Nephron progenitor cell (in vitro differentiated cells): ENCODE results near the gene BCL7C.
A peak's percentile ranks its signal among the peaks of the same experiment; 100 is the strongest.

Experiments
- DNase-seq: peaks from one replicate; pipeline ENCODE4 v3.0.0; 2021
- H3K27ac Mint-ChIP-seq: 2 replicates; pipeline ENCODE4 v1.8.0; 2021; ENCODE audit warnings: mild to moderate bottlenecking, moderate library complexity, mixed read lengths
- H3K27me3 Mint-ChIP-seq: 2 replicates; pipeline ENCODE4 v1.8.0; 2021; ENCODE audit warnings: mild to moderate bottlenecking, low read depth, mixed read lengths; ENCODE audit not compliant: poor library complexity
- H3K36me3 Mint-ChIP-seq: 2 replicates; pipeline ENCODE4 v1.8.0; 2021; ENCODE audit warnings: low read depth, mixed read lengths
- H3K4me1 Mint-ChIP-seq: 2 replicates; pipeline ENCODE4 v1.8.0; 2021; ENCODE audit warnings: mixed read lengths
- H3K4me3 Mint-ChIP-seq: 2 replicates; pipeline ENCODE4 v1.8.0; 2021; ENCODE audit warnings: mild to moderate bottlenecking, moderate library complexity, mixed read lengths
- H3K9me3 Mint-ChIP-seq: 2 replicates; pipeline ENCODE4 v1.8.0; 2021; ENCODE audit warnings: mild to moderate bottlenecking, moderate library complexity, mixed read lengths
- TF ChIP-seq, protein P1 (sequence below): fragments of 200-600 bp; sonication (generic); IDR thresholded peaks from 2 replicates; pipeline ENCODE4 v1.5.0; 2021; ENCODE audit warnings: antibody characterized with exemption

Gene BCL7C

DNA sequence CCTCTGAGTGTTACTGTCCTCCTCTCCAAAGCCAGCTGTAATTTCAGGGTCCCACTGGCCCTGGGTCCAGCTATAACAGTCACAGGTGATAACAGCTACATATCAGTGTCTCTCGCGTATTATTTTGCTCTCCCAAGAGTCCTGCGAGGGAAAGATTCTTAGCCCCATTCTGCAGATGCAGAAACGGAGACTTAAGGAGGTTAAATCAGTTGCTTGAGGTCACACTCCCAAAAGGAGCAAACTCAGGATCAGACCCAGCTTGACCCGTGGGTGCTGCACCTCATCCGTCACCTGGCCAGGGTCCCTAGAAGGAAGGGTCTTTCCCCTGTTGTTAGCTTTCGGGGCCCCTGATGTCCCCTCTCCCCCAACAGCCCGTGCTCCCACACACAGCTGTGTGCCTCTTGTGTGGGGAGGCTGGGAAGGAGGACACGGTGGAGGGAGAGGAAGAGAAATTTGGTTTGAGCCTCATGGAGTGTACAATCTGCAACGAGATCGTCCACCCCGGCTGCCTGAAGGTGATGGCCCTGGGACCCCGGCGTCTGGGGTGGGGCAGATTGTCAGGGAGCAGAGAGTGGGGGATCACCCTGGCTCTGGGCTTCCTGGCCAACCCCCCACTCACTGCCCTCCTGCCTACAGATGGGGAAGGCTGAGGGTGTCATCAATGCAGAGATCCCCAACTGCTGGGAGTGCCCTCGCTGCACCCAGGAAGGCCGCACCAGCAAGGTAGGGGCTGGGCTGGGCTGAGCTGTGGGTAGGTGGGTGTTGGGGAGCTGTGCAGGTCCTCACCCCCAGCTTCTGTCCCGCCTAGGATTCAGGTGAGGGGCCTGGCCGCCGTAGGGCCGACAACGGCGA, 33.3 kb upstream of the BCL7C start:
- H3K27me3 Mint-ChIP-seq = no peaks in the 10 kb centered on the region
- TF ChIP-seq, protein P1, sequence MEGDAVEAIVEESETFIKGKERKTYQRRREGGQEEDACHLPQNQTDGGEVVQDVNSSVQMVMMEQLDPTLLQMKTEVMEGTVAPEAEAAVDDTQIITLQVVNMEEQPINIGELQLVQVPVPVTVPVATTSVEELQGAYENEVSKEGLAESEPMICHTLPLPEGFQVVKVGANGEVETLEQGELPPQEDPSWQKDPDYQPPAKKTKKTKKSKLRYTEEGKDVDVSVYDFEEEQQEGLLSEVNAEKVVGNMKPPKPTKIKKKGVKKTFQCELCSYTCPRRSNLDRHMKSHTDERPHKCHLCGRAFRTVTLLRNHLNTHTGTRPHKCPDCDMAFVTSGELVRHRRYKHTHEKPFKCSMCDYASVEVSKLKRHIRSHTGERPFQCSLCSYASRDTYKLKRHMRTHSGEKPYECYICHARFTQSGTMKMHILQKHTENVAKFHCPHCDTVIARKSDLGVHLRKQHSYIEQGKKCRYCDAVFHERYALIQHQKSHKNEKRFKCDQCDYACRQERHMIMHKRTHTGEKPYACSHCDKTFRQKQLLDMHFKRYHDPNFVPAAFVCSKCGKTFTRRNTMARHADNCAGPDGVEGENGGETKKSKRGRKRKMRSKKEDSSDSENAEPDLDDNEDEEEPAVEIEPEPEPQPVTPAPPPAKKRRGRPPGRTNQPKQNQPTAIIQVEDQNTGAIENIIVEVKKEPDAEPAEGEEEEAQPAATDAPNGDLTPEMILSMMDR = no peak
- no peak for DNase-seq
- H3K9me3 Mint-ChIP-seq = no peaks in the 10 kb centered on the region
- H3K36me3 Mint-ChIP-seq = peaks cover 19% of the 10 kb centered on the region
- H3K4me3 Mint-ChIP-seq = peak overlapping the region; percentile 78
- peak overlapping the region; percentile 69 for H3K27ac Mint-ChIP-seq
- H3K4me1 Mint-ChIP-seq = peaks cover 25% of the 10 kb centered on the region

DNA sequence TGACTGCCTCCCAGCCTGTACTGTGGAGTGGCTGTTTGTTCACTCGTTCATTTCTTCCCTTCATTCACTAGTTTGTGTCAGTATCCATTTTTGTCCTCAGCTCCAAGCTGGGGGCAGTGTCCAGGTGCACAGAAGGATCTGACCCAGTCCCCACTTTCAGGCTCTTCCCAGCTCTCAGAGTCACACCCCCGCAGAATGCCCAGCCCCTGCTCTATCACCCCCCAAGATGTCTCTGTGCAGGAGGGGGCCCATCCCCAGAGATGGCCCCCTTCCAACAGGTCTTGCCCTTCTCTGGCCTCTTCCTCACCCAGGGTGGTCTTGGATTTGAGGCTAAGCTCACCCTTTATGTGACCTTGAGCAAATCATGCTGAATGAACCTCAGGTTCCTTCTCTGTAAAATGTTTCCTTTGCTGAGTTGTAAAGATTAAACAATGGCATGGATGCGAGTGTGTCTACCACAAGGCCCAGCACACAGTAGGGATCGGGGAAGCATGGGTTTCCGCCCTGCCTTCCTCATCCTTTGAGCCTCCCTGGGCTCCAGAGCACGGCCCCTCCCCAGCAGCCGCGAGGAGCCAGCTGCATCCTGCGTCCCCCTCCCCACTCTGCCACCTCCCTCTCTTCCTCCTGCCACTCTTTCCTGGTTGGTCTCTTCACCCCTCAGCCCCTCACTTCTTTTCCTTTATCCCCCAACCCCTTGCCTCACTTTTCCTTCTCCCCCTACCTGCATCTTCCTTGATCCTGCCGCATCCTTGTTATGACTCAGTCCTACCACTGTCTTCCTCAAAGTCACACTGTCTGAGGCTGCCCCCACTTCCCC, 32.3 kb upstream of the BCL7C start:
- Mint-ChIP-seq H3K27me3 (no peaks in the 10 kb centered on the region), H3K27ac (peak overlapping the region; percentile 69), H3K9me3 (no peaks in the 10 kb centered on the region), H3K4me1 (peaks cover 28% of the 10 kb centered on the region), H3K36me3 (peaks cover 15% of the 10 kb centered on the region), H3K4me3 (peak overlapping the region; percentile 78)
- no peak for DNase-seq
- TF ChIP-seq, protein P1 = no peak

DNA sequence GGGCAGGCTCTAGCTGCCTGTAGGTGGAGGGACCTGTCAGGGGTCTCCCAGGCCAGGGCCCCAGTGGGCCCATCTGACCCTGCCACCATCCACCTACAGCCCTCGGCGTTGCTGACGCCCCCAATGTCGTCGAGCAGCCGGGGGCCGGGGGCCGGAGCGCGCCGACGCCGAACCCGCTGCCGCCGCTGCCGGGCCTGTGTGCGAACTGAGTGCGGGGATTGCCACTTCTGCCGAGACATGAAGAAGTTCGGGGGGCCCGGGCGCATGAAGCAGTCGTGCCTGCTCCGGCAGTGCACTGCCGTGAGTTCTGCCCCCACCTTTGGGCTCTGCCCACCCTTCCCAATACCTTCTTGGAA, 31.7 kb upstream of the BCL7C start:
- TF ChIP-seq, protein P1 = no peak
- Mint-ChIP-seq H3K9me3 (no peaks in the 10 kb centered on the region), H3K4me3 (peak overlapping the region; percentile 78), H3K36me3 (peaks cover 9% of the 10 kb centered on the region), H3K4me1 (peaks cover 34% of the 10 kb centered on the region), H3K27ac (peak overlapping the region; percentile 69), H3K27me3 (no peaks in the 10 kb centered on the region)
- DNase-seq = no peak

DNA sequence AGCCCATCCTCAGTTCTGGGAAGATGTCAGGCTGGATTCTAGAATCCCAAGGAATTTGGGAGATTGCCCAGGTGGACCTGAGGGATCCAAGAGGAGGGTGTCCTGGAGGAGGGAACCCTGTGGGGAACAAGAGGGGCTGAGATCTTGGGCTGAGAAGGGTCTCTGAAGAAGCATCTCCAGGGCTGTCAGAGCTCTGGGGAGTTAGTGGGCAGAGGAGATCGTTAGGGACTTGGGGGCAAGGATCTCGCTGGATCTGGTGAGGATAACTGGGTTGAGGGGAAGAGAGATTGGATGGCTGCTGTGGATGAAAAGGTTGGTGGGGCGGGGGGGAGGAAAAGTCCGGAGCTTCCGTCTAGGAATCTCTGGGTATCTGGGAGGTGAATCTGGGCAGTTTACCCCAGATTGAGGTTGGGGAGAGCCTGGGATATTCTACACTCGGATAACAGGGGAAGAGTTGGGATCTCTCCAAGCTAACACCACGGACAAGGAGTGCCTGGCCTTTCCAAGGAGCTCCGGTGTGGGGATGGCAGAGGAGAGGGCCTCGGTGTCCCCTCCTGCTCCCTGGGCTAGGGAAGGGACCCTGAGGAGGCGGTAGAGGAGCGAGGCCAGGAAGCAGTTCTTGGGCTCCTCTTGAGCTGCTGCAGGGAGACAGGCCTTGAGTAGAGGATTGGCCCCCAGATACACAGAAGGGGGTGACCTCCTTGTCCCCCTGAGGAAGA, 31.2 kb upstream of the BCL7C start:
- Mint-ChIP-seq H3K4me3 (peak overlapping the region; percentile 89), H3K4me1 (peaks cover 34% of the 10 kb centered on the region), H3K9me3 (no peaks in the 10 kb centered on the region), H3K27ac (peak overlapping the region; percentile 60), H3K36me3 (peaks cover 7% of the 10 kb centered on the region), H3K27me3 (no peaks in the 10 kb centered on the region)
- TF ChIP-seq, protein P1 = no peak
- no peak for DNase-seq

DNA sequence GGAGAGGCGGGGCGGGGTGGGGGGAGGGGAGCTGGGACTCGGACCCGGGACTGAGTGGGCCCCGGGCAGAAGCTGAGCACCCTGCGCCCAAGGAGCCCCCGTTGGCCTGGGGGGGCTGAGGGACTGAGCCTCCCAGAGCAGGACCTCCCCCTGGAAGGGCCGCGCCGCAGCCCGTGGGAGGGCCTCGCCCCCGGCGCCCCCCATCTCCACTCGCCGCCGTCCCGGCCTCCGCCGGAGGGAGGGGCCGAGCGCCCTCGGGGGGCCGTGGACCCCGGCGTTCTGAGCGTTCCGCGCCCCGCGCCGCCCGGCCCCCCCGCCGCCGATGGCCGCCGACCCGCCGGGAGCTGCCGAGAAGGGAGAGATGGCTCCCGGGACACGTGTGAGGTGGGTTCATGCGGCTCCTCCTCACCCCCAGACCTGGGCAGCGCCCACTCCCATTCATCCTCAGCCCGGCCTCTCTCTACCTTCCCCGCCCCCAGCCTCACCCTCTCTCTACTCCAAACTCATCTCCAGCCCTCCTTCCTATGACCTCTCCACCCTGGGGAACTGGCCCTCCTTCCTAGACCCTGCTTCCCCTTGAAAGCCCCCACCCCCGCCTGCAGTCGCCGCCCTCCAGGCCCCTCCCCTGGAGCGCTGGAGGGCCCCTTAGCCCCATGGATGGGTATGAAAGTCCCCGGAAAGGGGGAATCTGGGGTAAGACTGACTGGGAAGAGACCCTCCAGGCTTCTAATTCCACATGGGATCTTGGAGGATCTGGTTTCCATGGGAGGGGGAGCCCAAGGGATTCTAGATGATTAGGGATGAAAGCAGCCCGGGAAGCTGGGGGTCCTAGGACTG, 30.4 kb upstream of the BCL7C start:
- DNase-seq = peak; percentile 49

More for the DNA sequence above, 30.4 kb upstream of the BCL7C start:
- H3K27ac Mint-ChIP-seq = peak overlapping the region; percentile 60
- H3K9me3 Mint-ChIP-seq = no peaks in the 10 kb centered on the region
- peaks cover 34% of the 10 kb centered on the region for H3K4me1 Mint-ChIP-seq
- H3K4me3 Mint-ChIP-seq = peak overlapping the region; percentile 89
- H3K27me3 Mint-ChIP-seq = peaks cover 3% of the 10 kb centered on the region
- peaks cover 7% of the 10 kb centered on the region for H3K36me3 Mint-ChIP-seq
- TF ChIP-seq, protein P1 = no peak
